ENCODE results near the gene CAP2.

Gene CAP2

GRCh38 chr6:17421406-17421805, 28.0 kb downstream of the CAP2 start:
- Histone ChIP-seq H3K27me3 (ENCODE audit: insufficient read depth, poor library complexity, severe bottlenecking) (no peaks in the 10 kb centered on the region), H3K4me3 (replicated peaks; ENCODE audit: insufficient read depth, low read length) (no peak overlapping the region), H3K27ac (replicated peaks) (no peak overlapping the region)
- TF ChIP-seq CTCF (IDR thresholded peaks at IDR 0.05; ENCODE audit: insufficient read depth, low read length) (no peak), SPI1 (IDR thresholded peaks at IDR 0.05; ENCODE audit: borderline replicate concordance, low read depth) (no peak), REST (IDR thresholded peaks at IDR 0.05; ENCODE audit: insufficient replicate concordance, low read depth) (no peak), GABPA (IDR thresholded peaks at IDR 0.05; ENCODE audit: low read depth) (no peak), POLR2AphosphoS5 (IDR thresholded peaks at IDR 0.05; ENCODE audit: low read depth) (no peak)
- no peak for DNase-seq (ENCODE audit: low read depth in 1 of 2, low spot score in 1 of 2)

GRCh38 chr6:17423026-17423425, 29.6 kb downstream of the CAP2 start:
- H3K27ac ChIP-seq (replicated peaks) = no peak overlapping the region
- no peak for TF ChIP-seq GABPA (IDR thresholded peaks at IDR 0.05; ENCODE audit: low read depth)
- TF ChIP-seq REST (IDR thresholded peaks at IDR 0.05; ENCODE audit: insufficient replicate concordance, low read depth) = no peak
- no peak for TF ChIP-seq SPI1 (IDR thresholded peaks at IDR 0.05; ENCODE audit: borderline replicate concordance, low read depth)
- DNase-seq (ENCODE audit: low read depth in 1 of 2, low spot score in 1 of 2) = no peak

GRCh38 chr6:17427062-17427461, 33.7 kb downstream of the CAP2 start:
- Histone ChIP-seq H3K27me3 (ENCODE audit: insufficient read depth, poor library complexity, severe bottlenecking) (no peaks in the 10 kb centered on the region), H3K4me3 (replicated peaks; ENCODE audit: insufficient read depth, low read length) (no peak overlapping the region), H3K27ac (replicated peaks) (no peak overlapping the region)
- DNase-seq (ENCODE audit: low read depth in 1 of 2, low spot score in 1 of 2) = no peak
- TF ChIP-seq GABPA (IDR thresholded peaks at IDR 0.05; ENCODE audit: low read depth) = no peak
- TF ChIP-seq POLR2AphosphoS5 (IDR thresholded peaks at IDR 0.05; ENCODE audit: low read depth) = no peak
- TF ChIP-seq CTCF (IDR thresholded peaks at IDR 0.05; ENCODE audit: insufficient read depth, low read length) = no peak
- TF ChIP-seq SPI1 (IDR thresholded peaks at IDR 0.05; ENCODE audit: borderline replicate concordance, low read depth) = no peak
- TF ChIP-seq REST (IDR thresholded peaks at IDR 0.05; ENCODE audit: insufficient replicate concordance, low read depth) = no peak

More at GRCh38 chr6:17423026-17423425, 29.6 kb downstream of the CAP2 start:
- Histone ChIP-seq H3K27me3 (ENCODE audit: insufficient read depth, poor library complexity, severe bottlenecking) (no peaks in the 10 kb centered on the region), H3K4me3 (replicated peaks; ENCODE audit: insufficient read depth, low read length) (no peak overlapping the region)

Measured in HL-60 (cell line).